D341Med (cell line): ENCODE measurements around the gene DCBLD2.
"Not testable (repeated sequence)": the region's sequence is repeated elsewhere in the genome, so short reads cannot be mapped to it uniquely, and the experiment has no call there.

Source experiments
- DNase-seq: peaks from one replicate; pipeline ENCODE4 v3.0.0; 2012; ENCODE audit warnings: low spot score

Gene DCBLD2

GRCh38 chr3:98892263-98892662, 9.2 kb downstream of the DCBLD2 start:
- DNase-seq, result no peak

GRCh38 chr3:98890965-98891910, 10.3 kb downstream of the DCBLD2 start:
- DNase-seq, result no peak

GRCh38 chr3:98890181-98890835, 11.2 kb downstream of the DCBLD2 start:
- DNase-seq, result no peak

- no peak for DNase-seq
Observed at GRCh38 chr3:98887684-98888083, 13.8 kb downstream of the DCBLD2 start.

GRCh38 chr3:98886525-98886924, 15.0 kb downstream of the DCBLD2 start:
- no peak for DNase-seq

- DNase-seq, result no peak
Observed at GRCh38 chr3:98885851-98886250, 15.6 kb downstream of the DCBLD2 start.

GRCh38 chr3:98884675-98885371, 16.7 kb downstream of the DCBLD2 start:
- DNase-seq, result no peak

GRCh38 chr3:98882614-98883333, 18.7 kb downstream of the DCBLD2 start:
- DNase-seq, result not testable (repeated sequence)

- DNase-seq, result no peak
Observed at GRCh38 chr3:98877132-98877531, 24.4 kb downstream of the DCBLD2 start.

GRCh38 chr3:98875535-98875934, 26.0 kb downstream of the DCBLD2 start:
- no peak for DNase-seq

- no peak for DNase-seq
Observed at GRCh38 chr3:98874602-98875249, 26.8 kb downstream of the DCBLD2 start.

- no peak for DNase-seq
Observed at GRCh38 chr3:98869391-98869790, 32.1 kb downstream of the DCBLD2 start.

- DNase-seq, result not testable (repeated sequence)
Observed at GRCh38 chr3:98857971-98858370, 43.5 kb downstream of the DCBLD2 start.

- not testable (repeated sequence) for DNase-seq
Observed at GRCh38 chr3:98857258-98857657, 44.2 kb downstream of the DCBLD2 start.

GRCh38 chr3:98856724-98857123, 44.8 kb downstream of the DCBLD2 start:
- no peak for DNase-seq

- no peak for DNase-seq
Observed at GRCh38 chr3:98855806-98856400, 45.6 kb downstream of the DCBLD2 start.

GRCh38 chr3:98848108-98848507, 53.4 kb downstream of the DCBLD2 start:
- no peak for DNase-seq

GRCh38 chr3:98846101-98846500, 55.4 kb downstream of the DCBLD2 start:
- no peak for DNase-seq

GRCh38 chr3:98843266-98843959, 58.1 kb downstream of the DCBLD2 start:
- no peak for DNase-seq

GRCh38 chr3:98839846-98840245, 61.6 kb downstream of the DCBLD2 start:
- DNase-seq, result no peak
